CD14-positive monocyte (primary cell): ENCODE measurements around the gene TMEM30B. TPM values are rescaled to one million over a fixed set of nuclear protein-coding genes. Genes with fewer than 3 reads are reported as not detected.

Experiments
- DNase-seq, 3 donors: peaks; one replicate each; pipeline ENCODE4 v3.0.0-alpha.2; 2011 to 2022
- H2AFZ ChIP-seq: 2 replicates; pipeline ENCODE4 v1.6.0; 2012; ENCODE audit warnings: mild to moderate bottlenecking, low read depth, low read length, inconsistent platforms; ENCODE audit not compliant: insufficient read depth, poor library complexity, severe bottlenecking
- H3K27ac ChIP-seq, 2 donors: 1 replicate in 1 of 2; 2 replicates in 1 of 2; pipeline ENCODE4 v1.5.1; 2012 to 2013; ENCODE audit warnings: low read length in 2 of 2, control low read depth in 1 of 2, inconsistent platforms in 1 of 2, low read depth in 1 of 2, mild to moderate bottlenecking in 1 of 2
- H3K27me3 ChIP-seq, 2 donors: one replicate each; pipeline versions ENCODE4 v1.6.0 to v1.6.1; 2011 to 2013; ENCODE audit warnings: low read length in 2 of 2; ENCODE audit not compliant: control insufficient read depth in 2 of 2, insufficient read depth in 2 of 2
- H3K36me3 ChIP-seq, 2 donors: replicated peaks in 1 of 2; 1 replicate in 1 of 2; 2 replicates in 1 of 2; pipeline versions ENCODE4 v1.5.1 to v1.6.1; 2012 to 2013; ENCODE audit warnings: low read length in 2 of 2, control low read depth in 1 of 2, inconsistent platforms in 1 of 2, mild to moderate bottlenecking in 1 of 2; ENCODE audit not compliant: insufficient read depth in 2 of 2, control insufficient read depth in 1 of 2
- H3K4me1 ChIP-seq, 2 donors: 1 replicate in 1 of 2; 2 replicates in 1 of 2; pipeline versions ENCODE4 v1.5.1 to v1.6.1; 2012 to 2013; ENCODE audit warnings: low read length in 2 of 2, control low read depth in 1 of 2, inconsistent platforms in 1 of 2, mild to moderate bottlenecking in 1 of 2, moderate library complexity in 1 of 2; ENCODE audit not compliant: insufficient read depth in 2 of 2, control insufficient read depth in 1 of 2
- H3K4me2 ChIP-seq: replicated peaks from 2 replicates; pipeline ENCODE3; 2012; ENCODE audit warnings: low read length, moderate library complexity, mild to moderate bottlenecking; ENCODE audit not compliant: poor library complexity, severe bottlenecking; ENCODE audit errors: extremely low read depth
- H3K4me3 ChIP-seq, 3 experiments: fragments of 200-600 bp in 1 of 3; sonication (generic) in 1 of 3; replicated peaks in 1 of 3; 1 replicate in 2 of 3; 2 replicates in 1 of 3; pipeline ENCODE4 v1.5.1; 2011 to 2013; ENCODE audit warnings: low read length in 3 of 3, mild to moderate bottlenecking in 3 of 3, control low read depth in 2 of 3, low read depth in 2 of 3, inconsistent platforms in 1 of 3, moderate library complexity in 1 of 3
- H3K79me2 ChIP-seq: 2 replicates; pipeline ENCODE4 v1.6.0; 2012; ENCODE audit warnings: mild to moderate bottlenecking, control low read depth, inconsistent platforms, low read length, moderate library complexity; ENCODE audit not compliant: insufficient read depth
- H3K9ac ChIP-seq: 2 replicates; pipeline ENCODE4 v1.6.0; 2017; ENCODE audit warnings: low read length, mild to moderate bottlenecking; ENCODE audit not compliant: insufficient read depth, poor library complexity, severe bottlenecking
- H3K9me3 ChIP-seq, 2 donors: replicated peaks in 1 of 2; 1 replicate in 1 of 2; 2 replicates in 1 of 2; pipeline versions ENCODE4 v1.5.1 to v1.6.1; 2012 to 2013; ENCODE audit warnings: low read length in 2 of 2, control low read depth in 1 of 2; ENCODE audit not compliant: control insufficient read depth in 1 of 2, insufficient read depth in 1 of 2
- H4K20me1 ChIP-seq: 2 replicates; pipeline ENCODE4 v1.6.0; 2012; ENCODE audit warnings: mild to moderate bottlenecking, low read length, control low read depth, moderate library complexity; ENCODE audit not compliant: insufficient read depth
- H3K27ac Mint-ChIP-seq, 7 donors: one replicate each; pipeline ENCODE4 v1.8.0; 2020; ENCODE audit warnings: mild to moderate bottlenecking in 7 of 7, mixed read lengths in 7 of 7, moderate library complexity in 6 of 7, inconsistent platforms in 2 of 7
- H3K27me3 Mint-ChIP-seq, 3 donors: one replicate each; pipeline ENCODE4 v1.8.0; 2021 to 2022; ENCODE audit warnings: low read depth in 3 of 3, mild to moderate bottlenecking in 3 of 3, mixed read lengths in 3 of 3, moderate library complexity in 3 of 3, inconsistent platforms in 1 of 3
- H3K36me3 Mint-ChIP-seq, 2 donors: one replicate each; pipeline ENCODE4 v1.8.0; 2020; ENCODE audit warnings: mixed read lengths in 2 of 2, inconsistent platforms in 1 of 2, mild to moderate bottlenecking in 1 of 2
- H3K4me1 Mint-ChIP-seq: one replicate; pipeline ENCODE4 v1.8.0; 2020; ENCODE audit warnings: mild to moderate bottlenecking, mixed read lengths
- H3K4me3 Mint-ChIP-seq, 2 donors: one replicate each; pipeline ENCODE4 v1.8.0; 2020; ENCODE audit warnings: mild to moderate bottlenecking in 2 of 2, mixed read lengths in 2 of 2, moderate library complexity in 1 of 2
- H3K9me3 Mint-ChIP-seq, 7 donors: one replicate each; pipeline ENCODE4 v1.8.0; 2020 to 2022; ENCODE audit warnings: mixed read lengths in 7 of 7, mild to moderate bottlenecking in 6 of 7, moderate library complexity in 6 of 7, inconsistent platforms in 2 of 7
- whole genome bisulfite sequencing: methylation state at CpG from one replicate; pipeline ENCODE4 v1.1.5; 2013; ENCODE audit warnings: missing lambda C conversion rate; ENCODE audit not compliant: insufficient coverage; 5-methylcytosine and 5-hydroxymethylcytosine counted together
- intact Hi-C, 2 donors: fragments of 100-400 bp; cut with micrococcal nuclease; formaldehyde crosslinking; loops; one replicate each; pipeline versions ENCODE4 v1.15.0 to v1.15.1; 2023
- polyA plus RNA-seq, 3 donors: library from polyadenylated mRNA; depleted of rRNA in 1 of 3; unstranded in 2 of 3; stranded (reverse) in 1 of 3; fragments of 300-500 nt in 2 of 3; fragments of >200 nt in 1 of 3; fragmentation: Illumina TruSeq in 2 of 3; gene quantifications; 1 replicate in 2 of 3; 2 replicates in 1 of 3; pipeline ENCODE4 v1.2.3, GENCODE V29; 2012 to 2021
- TF ChIP-seq, protein P1 (sequence below): fragments of 200-600 bp; IDR thresholded peaks from one replicate; pipeline ENCODE4 v1.8.0; 2022; ENCODE audit warnings: antibody characterized with exemption, mild to moderate bottlenecking

Gene TMEM30B
- polyA plus RNA-seq, 3 donors = not detected

DNA sequence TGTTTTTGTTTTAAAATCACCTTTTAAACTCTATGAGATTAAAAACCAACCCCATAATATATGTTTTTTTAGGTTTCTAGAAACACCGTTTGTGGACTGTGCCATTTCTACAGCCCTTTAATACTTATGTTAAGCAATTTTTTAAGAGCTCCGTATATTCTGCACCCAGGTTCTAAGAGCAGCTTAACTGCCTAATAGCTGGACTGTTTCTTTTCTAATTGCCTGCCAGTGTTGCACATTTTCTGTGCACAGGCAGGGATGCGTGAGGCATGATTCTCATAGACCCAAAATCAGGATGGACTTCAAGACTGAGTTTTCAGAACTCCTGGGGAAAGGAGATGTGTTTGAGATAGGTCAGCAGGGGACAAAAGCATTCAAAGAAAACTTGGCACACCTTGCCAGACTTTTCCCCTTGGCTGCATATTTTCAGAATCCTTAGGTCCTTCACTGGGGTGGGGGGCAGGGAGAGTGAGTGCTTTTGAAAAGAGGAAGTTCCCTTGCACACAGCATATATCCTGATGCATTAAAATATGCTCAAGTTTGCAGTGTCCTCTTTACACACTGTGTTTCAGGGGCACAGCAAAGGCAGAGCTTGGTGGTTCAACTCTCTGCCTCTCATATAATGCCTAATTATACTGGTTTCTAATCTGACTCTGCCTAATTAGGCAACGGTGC lies 27.9 kb downstream of the TMEM30B start:
- Mint-ChIP-seq H3K36me3 (no peaks in the 10 kb centered on the region), H3K4me1 (peaks cover 22% of the 10 kb centered on the region), H3K9me3 (no peaks in the 10 kb centered on the region), H3K27ac (no peak overlapping the region), H3K27me3 (peaks cover 2 to 7% (median 6%) of the 10 kb centered on the region in 3 donors), H3K4me3 (no peak overlapping the region)
- intact Hi-C loops = loop anchor here (2.0 to 10.0 kb wide), 3 partner anchors 628 to 906 kb away; no protein-coding TSS in a partner anchor
- DNase-seq = peak in 2 of 3 donors; percentile 12 to 15
- Histone ChIP-seq H3K36me3 (no peaks in the 10 kb centered on the region), H3K4me1 (peaks cover 12 to 13% of the 10 kb centered on the region in 2 donors), H3K27me3 (no peaks in the 10 kb centered on the region), H3K9me3 (no peaks in the 10 kb centered on the region), H3K4me2 (no peak overlapping the region), H3K27ac (no peak overlapping the region), H2AFZ (peak overlapping the region; percentile 4), H3K79me2 (no peaks in the 10 kb centered on the region), H4K20me1 (no peaks in the 10 kb centered on the region), H3K9ac (no peak overlapping the region), H3K4me3 (no peak overlapping the region)
- TF ChIP-seq, protein P1, sequence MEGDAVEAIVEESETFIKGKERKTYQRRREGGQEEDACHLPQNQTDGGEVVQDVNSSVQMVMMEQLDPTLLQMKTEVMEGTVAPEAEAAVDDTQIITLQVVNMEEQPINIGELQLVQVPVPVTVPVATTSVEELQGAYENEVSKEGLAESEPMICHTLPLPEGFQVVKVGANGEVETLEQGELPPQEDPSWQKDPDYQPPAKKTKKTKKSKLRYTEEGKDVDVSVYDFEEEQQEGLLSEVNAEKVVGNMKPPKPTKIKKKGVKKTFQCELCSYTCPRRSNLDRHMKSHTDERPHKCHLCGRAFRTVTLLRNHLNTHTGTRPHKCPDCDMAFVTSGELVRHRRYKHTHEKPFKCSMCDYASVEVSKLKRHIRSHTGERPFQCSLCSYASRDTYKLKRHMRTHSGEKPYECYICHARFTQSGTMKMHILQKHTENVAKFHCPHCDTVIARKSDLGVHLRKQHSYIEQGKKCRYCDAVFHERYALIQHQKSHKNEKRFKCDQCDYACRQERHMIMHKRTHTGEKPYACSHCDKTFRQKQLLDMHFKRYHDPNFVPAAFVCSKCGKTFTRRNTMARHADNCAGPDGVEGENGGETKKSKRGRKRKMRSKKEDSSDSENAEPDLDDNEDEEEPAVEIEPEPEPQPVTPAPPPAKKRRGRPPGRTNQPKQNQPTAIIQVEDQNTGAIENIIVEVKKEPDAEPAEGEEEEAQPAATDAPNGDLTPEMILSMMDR = peak; percentile 47
- WGBS = 50% methylated on average over 1 of the region's 4 CpGs

DNA sequence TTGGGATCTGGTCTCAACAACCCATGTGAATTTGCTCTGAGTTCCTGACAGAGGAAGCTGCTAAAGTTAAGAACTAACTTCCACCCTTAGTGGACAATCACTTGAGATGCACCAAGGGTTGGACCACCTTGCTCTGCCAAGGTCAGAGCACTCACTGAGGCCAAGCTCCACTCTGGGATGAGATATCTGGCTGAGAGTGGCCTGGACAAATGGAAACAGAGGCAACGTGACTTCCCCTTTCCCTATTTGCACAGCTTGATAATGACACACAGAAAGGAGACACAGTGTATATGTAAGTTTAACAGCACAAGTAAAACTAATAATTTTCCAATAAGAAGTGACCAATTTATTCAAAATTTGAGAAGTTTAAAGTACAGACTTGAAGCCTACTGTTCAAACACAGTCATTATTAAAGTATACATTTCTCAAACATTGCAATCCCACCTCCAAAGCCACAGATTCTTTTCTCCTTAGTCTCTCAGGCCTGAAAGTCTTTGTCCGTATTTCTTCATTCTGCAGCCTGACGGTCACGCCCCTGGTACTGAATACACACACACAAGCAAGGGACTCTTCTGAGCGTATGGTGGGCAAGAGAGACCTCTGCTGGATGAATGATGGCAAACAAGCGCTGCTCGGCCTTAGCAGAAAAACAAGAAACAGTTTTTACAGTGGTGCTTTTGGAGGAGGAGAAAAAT lies 28.6 kb downstream of the TMEM30B start:
- Histone ChIP-seq H3K27me3 (no peaks in the 10 kb centered on the region), H3K4me3 (no peak overlapping the region), H3K9ac (no peak overlapping the region), H3K9me3 (no peaks in the 10 kb centered on the region), H3K4me2 (no peak overlapping the region), H3K36me3 (no peaks in the 10 kb centered on the region), H3K79me2 (no peaks in the 10 kb centered on the region), H3K4me1 (peaks cover 12 to 13% of the 10 kb centered on the region in 2 donors), H4K20me1 (no peaks in the 10 kb centered on the region), H2AFZ (no peak overlapping the region), H3K27ac (no peak overlapping the region)
- Mint-ChIP-seq H3K4me1 (peaks cover 22% of the 10 kb centered on the region), H3K27me3 (peaks cover 2 to 11% (median 6%) of the 10 kb centered on the region in 3 donors), H3K9me3 (no peaks in the 10 kb centered on the region), H3K4me3 (no peak overlapping the region), H3K36me3 (no peaks in the 10 kb centered on the region), H3K27ac (no peak overlapping the region)
- DNase-seq = peak; percentile 60 to 65 (median 63)
- intact Hi-C loops = loop anchor here (2.0 to 10.0 kb wide), 3 partner anchors 628 to 905 kb away; no protein-coding TSS in a partner anchor
- WGBS = no CpG with 5 or more reads among the region's 7 CpGs
- TF ChIP-seq, protein P1 = peak; percentile 80
